ENCODE results near the gene FCRL5.

DNA sequence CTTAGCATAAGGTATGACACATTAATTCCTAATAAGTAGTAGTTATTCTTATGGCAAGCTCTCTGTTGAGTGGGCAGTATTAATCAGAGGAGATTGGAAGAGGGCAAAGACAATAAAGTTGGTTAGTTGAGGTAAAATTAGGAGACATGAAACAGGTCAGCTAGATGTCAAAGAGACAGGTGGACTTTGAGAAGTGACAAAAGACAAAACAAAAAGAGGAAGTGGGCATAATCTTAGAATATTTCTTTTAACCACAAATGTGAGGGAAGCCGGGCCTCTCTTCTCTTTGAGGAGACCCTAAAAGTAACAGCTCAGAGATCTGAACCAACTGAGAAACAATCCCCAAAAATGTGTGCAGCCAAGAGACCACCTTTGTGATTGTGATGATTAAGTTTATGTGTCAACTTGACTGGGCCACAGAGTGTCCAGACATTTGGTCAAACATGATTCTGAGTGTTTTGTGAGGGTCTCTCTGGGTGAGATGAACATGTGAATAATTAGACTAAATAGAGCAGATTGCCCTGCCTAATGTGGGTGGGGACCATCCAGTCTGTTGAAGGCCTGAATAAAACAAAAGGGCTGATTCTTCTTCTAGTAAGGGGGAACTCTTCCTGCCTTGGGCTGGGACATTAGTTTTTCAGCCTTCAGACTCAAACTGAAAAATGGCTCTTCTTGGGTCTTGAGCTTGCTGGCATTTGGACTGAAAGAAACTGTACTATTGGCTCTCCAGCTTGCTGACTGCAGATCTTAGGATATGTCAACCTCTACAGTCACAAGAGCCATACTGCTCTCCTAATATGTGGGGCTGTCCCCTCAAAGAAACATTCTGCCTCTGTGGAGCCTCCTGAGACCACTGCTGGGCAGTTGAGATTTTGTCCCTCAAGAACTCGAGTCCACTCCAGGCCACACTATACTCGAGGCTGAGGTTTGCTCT, 40.0 kb downstream of the FCRL5 start:
- TF ChIP-seq EZH2 (IDR thresholded peaks at IDR 0.05) (no peak), POLR2AphosphoS5 (IDR thresholded peaks at IDR 0.05; ENCODE audit: borderline replicate concordance, low read depth, low read length) (no peak), FOXP2 (optimal IDR thresholded peaks at IDR 0.05; ENCODE audit: control extremely low read depth, extremely low read length, insufficient read depth) (no peak)

Data from SK-N-MC (cell line).